Activated T-cell treated with anti-CD3 and anti-CD28 coated beads, Interleukin-2, amount 50 U/mL, for 4 hours (primary cell): ENCODE measurements around the gene B3GALNT2. TPM values are rescaled to one million over a fixed set of nuclear protein-coding genes. Genes with fewer than 3 reads are reported as not detected.

Source experiments
- ATAC-seq, 2 donors: fragments of 200-7000 bp; cut with Tn5 transposase; one replicate each; pipeline ENCODE4 v1.10.0; 2021
- DNase-seq: peaks from one replicate; pipeline ENCODE4 v3.0.0-alpha.2; 2020
- H3K27me3 Mint-ChIP-seq: one replicate; pipeline ENCODE4 v1.8.0; 2021; ENCODE audit warnings: low read depth, mixed read lengths
- H3K36me3 Mint-ChIP-seq: one replicate; pipeline ENCODE4 v1.8.0; 2022; ENCODE audit warnings: mixed read lengths; ENCODE audit not compliant: insufficient read depth
- H3K4me1 Mint-ChIP-seq: one replicate; pipeline ENCODE4 v1.8.0; 2021; ENCODE audit warnings: low read depth, mixed read lengths
- H3K4me3 Mint-ChIP-seq: one replicate; pipeline ENCODE4 v1.8.0; 2021; ENCODE audit warnings: mild to moderate bottlenecking, moderate library complexity, mixed read lengths
- H3K9me3 Mint-ChIP-seq: one replicate; pipeline ENCODE4 v1.8.0; 2021; ENCODE audit warnings: mixed read lengths
- total RNA-seq, 3 donors: library from RNA; stranded (reverse); gene quantifications; one replicate each; pipeline ENCODE4 v1.2.1, GENCODE V29; 2021

Gene B3GALNT2
- total RNA-seq, 3 donors from 2014 or later: 9.3 to 11.9 (median 10.2) TPM

- H3K4me3 Mint-ChIP-seq: no peak overlapping the region
- H3K4me1 Mint-ChIP-seq: no peaks in the 10 kb centered on the region
- no peaks in the 10 kb centered on the region for H3K9me3 Mint-ChIP-seq
- peaks cover 2% of the 10 kb centered on the region for H3K27me3 Mint-ChIP-seq
- peak; percentile 10 for DNase-seq
- no peaks in the 10 kb centered on the region for H3K36me3 Mint-ChIP-seq
- peak in 1 of 2 donors; percentile 48 for ATAC-seq
These were observed 9.5 kb upstream of the B3GALNT2 start for GRCh38 chr1:235513495-235514366.

GRCh38 chr1:235511470-235512240 lies 7.4 kb upstream of the B3GALNT2 start:
- DNase-seq: no peak
- ATAC-seq: no peak
- peaks cover 2% of the 10 kb centered on the region for H3K27me3 Mint-ChIP-seq
- no peaks in the 10 kb centered on the region for H3K36me3 Mint-ChIP-seq
- no peaks in the 10 kb centered on the region for H3K9me3 Mint-ChIP-seq
- H3K4me3 Mint-ChIP-seq: no peak overlapping the region
- H3K4me1 Mint-ChIP-seq: no peaks in the 10 kb centered on the region

DNA sequence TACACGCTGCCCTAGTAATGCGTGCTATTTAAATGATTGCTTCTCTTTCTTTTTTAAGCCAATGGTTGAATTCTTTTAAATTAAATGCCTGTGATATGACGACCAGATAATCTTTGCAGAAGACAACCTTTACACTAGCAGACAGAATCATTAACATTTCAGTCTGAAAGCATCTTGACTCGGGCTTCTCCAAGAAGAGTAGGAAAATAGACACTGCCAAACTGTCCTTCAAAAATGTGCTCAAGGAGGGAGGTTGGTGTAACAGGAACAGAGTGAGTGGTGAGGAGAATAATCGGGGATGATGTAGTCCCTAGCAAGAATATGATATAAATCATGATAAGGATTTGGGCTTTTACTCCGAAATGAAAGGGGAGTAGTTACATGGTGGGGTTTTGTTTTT lies 6.6 kb upstream of the B3GALNT2 start:
- ATAC-seq (no peak), DNase-seq (no peak)
- H3K36me3 Mint-ChIP-seq: no peaks in the 10 kb centered on the region
- H3K4me3 Mint-ChIP-seq: no peak overlapping the region
- no peaks in the 10 kb centered on the region for H3K9me3 Mint-ChIP-seq
- peaks cover 5% of the 10 kb centered on the region for H3K4me1 Mint-ChIP-seq
- H3K27me3 Mint-ChIP-seq: peaks cover 2% of the 10 kb centered on the region

DNA sequence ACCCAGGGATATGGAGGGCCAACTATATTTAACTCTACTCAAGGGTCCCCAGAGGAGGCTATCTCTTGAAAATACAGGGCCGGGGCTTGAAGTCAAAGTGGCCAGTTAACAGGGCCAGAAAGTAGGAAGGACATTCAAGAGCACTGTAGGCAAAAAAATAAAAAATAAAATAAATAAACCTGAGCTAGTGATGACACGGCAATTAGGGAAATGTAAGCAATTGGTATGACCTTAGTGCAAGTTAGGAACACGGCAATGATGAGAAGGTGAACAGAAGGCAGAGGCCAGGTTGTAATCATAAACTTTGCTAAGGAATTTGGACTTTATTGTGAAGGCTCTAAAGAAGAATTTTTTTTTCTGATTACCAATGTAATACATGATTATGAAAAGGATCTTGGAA lies 3.4 kb upstream of the B3GALNT2 start:
- DNase-seq (no peak), ATAC-seq (no peak)
- peaks cover 14% of the 10 kb centered on the region for H3K4me1 Mint-ChIP-seq
- no peaks in the 10 kb centered on the region for H3K27me3 Mint-ChIP-seq
- no peaks in the 10 kb centered on the region for H3K9me3 Mint-ChIP-seq
- H3K36me3 Mint-ChIP-seq: no peaks in the 10 kb centered on the region
- H3K4me3 Mint-ChIP-seq: no peak overlapping the region

GRCh38 chr1:235504494-235505222 lies 406 bp upstream of the B3GALNT2 start:
- ATAC-seq (peak; percentile 84 to 86), DNase-seq (peak; percentile 98)
- Mint-ChIP-seq H3K27me3 (no peaks in the 10 kb centered on the region), H3K4me3 (peak overlapping the region; percentile 90), H3K9me3 (no peaks in the 10 kb centered on the region), H3K4me1 (peaks cover 20% of the 10 kb centered on the region), H3K36me3 (no peaks in the 10 kb centered on the region)

DNA sequence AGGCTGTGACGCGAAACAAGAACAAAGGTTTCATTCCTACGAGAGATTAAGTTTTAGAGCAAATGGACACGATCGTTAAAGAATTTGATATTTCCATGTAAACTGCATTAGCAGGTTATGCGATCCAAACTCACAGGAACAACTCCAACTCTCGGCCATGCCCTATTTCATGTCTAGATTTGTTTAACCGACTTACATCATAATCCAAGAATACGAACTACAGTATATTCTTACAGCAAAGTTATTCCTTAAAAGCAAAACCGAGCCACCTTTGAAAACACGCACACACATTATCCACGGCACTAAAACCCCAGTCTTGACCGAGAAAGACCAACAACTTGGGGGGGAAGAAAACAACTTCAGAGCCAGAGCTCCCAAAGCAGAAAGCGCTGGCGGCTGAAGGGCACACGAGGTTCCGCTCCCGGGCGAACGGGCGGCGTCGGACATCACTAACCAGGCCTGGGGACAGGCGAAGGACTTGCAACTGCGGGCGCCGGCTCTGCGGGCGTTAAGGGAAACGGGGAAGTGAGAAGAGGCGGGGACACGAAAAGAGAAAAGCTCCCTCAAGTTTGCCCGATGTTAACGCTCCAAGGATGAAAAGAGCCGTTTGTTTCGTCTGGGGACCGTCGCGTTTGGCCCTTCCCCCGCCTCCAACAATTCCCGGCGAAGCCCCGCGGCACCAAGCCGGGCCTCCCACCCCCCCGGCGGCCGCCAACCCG lies 690 bp downstream of the B3GALNT2 start:
- peak; percentile 10 for DNase-seq
- no peaks in the 10 kb centered on the region for H3K36me3 Mint-ChIP-seq
- no peak for ATAC-seq

GRCh38 chr1:235502601-235503402 lies 1.4 kb downstream of the B3GALNT2 start:
- Mint-ChIP-seq H3K4me1 (peaks cover 20% of the 10 kb centered on the region), H3K9me3 (no peaks in the 10 kb centered on the region), H3K36me3 (no peaks in the 10 kb centered on the region), H3K4me3 (peak overlapping the region; percentile 92), H3K27me3 (no peaks in the 10 kb centered on the region)
- DNase-seq (no peak), ATAC-seq (no peak)

More for the DNA sequence above, 690 bp downstream of the B3GALNT2 start:
- Mint-ChIP-seq H3K4me3 (peak overlapping the region; percentile 92), H3K27me3 (no peaks in the 10 kb centered on the region), H3K4me1 (peaks cover 20% of the 10 kb centered on the region), H3K9me3 (no peaks in the 10 kb centered on the region)

DNA sequence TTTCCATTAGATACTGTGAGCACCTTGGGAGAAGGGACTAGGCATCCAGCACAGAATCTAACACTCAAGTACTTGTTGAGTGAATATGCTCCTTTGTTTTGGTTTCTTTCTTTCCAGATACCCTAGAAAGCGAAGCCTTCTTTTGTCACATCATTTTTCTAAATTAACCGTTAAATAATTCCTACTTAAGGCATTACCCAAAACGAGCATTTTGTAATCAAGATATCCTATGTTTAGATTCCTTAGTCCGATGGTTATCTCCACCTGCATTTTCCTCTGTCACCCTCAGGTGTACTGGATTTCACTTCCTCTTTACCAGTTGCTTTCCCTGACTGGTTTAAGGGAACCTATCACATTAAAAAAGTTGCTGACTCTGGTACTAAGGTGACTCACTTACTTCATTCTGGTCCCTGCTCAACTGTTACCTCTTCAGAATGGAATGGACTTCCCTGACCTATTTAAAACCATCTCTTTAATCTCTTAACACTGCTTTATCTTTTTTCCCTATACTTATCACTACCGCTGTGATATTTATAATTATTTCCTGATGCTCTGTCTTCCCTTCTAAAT lies 3.2 kb downstream of the B3GALNT2 start:
- Mint-ChIP-seq H3K27me3 (no peaks in the 10 kb centered on the region), H3K36me3 (no peaks in the 10 kb centered on the region), H3K9me3 (no peaks in the 10 kb centered on the region), H3K4me3 (no peak overlapping the region), H3K4me1 (peaks cover 15% of the 10 kb centered on the region)
- ATAC-seq: no peak
- DNase-seq: no peak

- H3K4me3 Mint-ChIP-seq: no peak overlapping the region
- no peaks in the 10 kb centered on the region for H3K9me3 Mint-ChIP-seq
- DNase-seq (no peak), ATAC-seq (no peak)
- H3K27me3 Mint-ChIP-seq: no peaks in the 10 kb centered on the region
- H3K4me1 Mint-ChIP-seq: peaks cover 23% of the 10 kb centered on the region
- peaks cover 15% of the 10 kb centered on the region for H3K36me3 Mint-ChIP-seq
These were observed 8.7 kb downstream of the B3GALNT2 start for GRCh38 chr1:235495551-235495950.

GRCh38 chr1:235495030-235495429 lies 9.2 kb downstream of the B3GALNT2 start:
- Mint-ChIP-seq H3K27me3 (no peaks in the 10 kb centered on the region), H3K4me1 (peaks cover 22% of the 10 kb centered on the region), H3K4me3 (no peak overlapping the region), H3K36me3 (peaks cover 15% of the 10 kb centered on the region), H3K9me3 (no peaks in the 10 kb centered on the region)
- DNase-seq: no peak
- no peak for ATAC-seq

- peaks cover 17% of the 10 kb centered on the region for H3K36me3 Mint-ChIP-seq
- peaks cover 23% of the 10 kb centered on the region for H3K4me1 Mint-ChIP-seq
- ATAC-seq: no peak
These were observed 9.7 kb downstream of the B3GALNT2 start for GRCh38 chr1:235494531-235494930.

DNA sequence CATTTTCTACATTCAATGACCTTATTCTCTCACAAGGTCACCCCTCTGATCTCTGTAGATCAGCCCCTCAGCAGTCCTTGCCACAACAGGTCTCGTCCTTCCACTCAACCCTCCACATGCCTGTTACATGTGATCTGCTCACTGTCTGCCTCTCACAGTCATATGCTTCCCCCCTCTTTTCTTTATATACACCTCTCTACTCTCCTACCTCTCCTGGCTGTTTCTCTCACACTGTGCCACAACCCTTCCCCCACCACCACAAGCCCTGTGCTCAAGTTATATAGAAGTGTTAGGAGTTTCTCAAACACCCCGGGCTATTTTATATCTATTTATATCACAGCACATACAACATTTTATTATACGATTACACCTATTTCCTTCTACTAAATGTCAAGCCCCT lies 12.6 kb downstream of the B3GALNT2 start:
- H3K4me3 Mint-ChIP-seq: no peak overlapping the region
- no peaks in the 10 kb centered on the region for H3K9me3 Mint-ChIP-seq
- peaks cover 22% of the 10 kb centered on the region for H3K36me3 Mint-ChIP-seq
- no peaks in the 10 kb centered on the region for H3K27me3 Mint-ChIP-seq
- DNase-seq: no peak
- H3K4me1 Mint-ChIP-seq: peaks cover 24% of the 10 kb centered on the region
- no peak for ATAC-seq

More at GRCh38 chr1:235494531-235494930, 9.7 kb downstream of the B3GALNT2 start:
- Mint-ChIP-seq H3K27me3 (no peaks in the 10 kb centered on the region), H3K9me3 (no peaks in the 10 kb centered on the region), H3K4me3 (no peak overlapping the region)
- no peak for DNase-seq

GRCh38 chr1:235486321-235486720 lies 17.9 kb downstream of the B3GALNT2 start:
- H3K36me3 Mint-ChIP-seq: peaks cover 34% of the 10 kb centered on the region
- no peaks in the 10 kb centered on the region for H3K27me3 Mint-ChIP-seq
- peaks cover 3% of the 10 kb centered on the region for H3K4me1 Mint-ChIP-seq
- no peak for ATAC-seq
- no peak for DNase-seq
- H3K9me3 Mint-ChIP-seq: no peaks in the 10 kb centered on the region
- no peak overlapping the region for H3K4me3 Mint-ChIP-seq
